HT1080 (cell line): ENCODE data around the gene DPY19L2. TPM values are rescaled to one million over a fixed set of nuclear protein-coding genes. Genes with fewer than 3 reads are reported as not detected.
A peak's percentile ranks its signal among the peaks of the same experiment; 100 is the strongest.
"Not testable (repeated sequence)": the region's sequence is repeated elsewhere in the genome, so short reads cannot be mapped to it uniquely, and the experiment has no call there.

ENCODE experiments used
- DNase-seq: peaks from one replicate; pipeline ENCODE4 v3.0.0-alpha.2; 2015; ENCODE audit warnings: low read depth
- polyA plus RNA-seq, 2 experiments: library from polyadenylated mRNA; depleted of rRNA; stranded (reverse); fragments of >200 nt; gene quantifications; 2 replicates each; pipeline ENCODE4 v1.2.3, GENCODE V29; 2015
- total RNA-seq: library from RNA; depleted of rRNA; stranded (reverse); fragments of >200 nt; shearing (Covaris generic); gene quantifications from 2 replicates; pipeline ENCODE4 v1.2.3, GENCODE V29; 2014; rRNA removed

Gene DPY19L2
- 1.7 and 2.4 TPM in 2 replicates for total RNA-seq
- 0.43 and 0.57 TPM in 2 replicates for polyA plus RNA-seq (2015; cell fraction: cytosol; rRNA removed)
- polyA plus RNA-seq (2015; cell fraction: nucleus; rRNA removed) = 3.2 and 4.0 TPM in 2 replicates

GRCh38 chr12:63668028-63668799 is at the start of gene DPY19L2:
Gene DPY19L2, minus strand, starts transcription at chr12:63668493. Its CDS starts 100 bp downstream, at chr12:63668393.
- peak; percentile 80 for DNase-seq

DNA sequence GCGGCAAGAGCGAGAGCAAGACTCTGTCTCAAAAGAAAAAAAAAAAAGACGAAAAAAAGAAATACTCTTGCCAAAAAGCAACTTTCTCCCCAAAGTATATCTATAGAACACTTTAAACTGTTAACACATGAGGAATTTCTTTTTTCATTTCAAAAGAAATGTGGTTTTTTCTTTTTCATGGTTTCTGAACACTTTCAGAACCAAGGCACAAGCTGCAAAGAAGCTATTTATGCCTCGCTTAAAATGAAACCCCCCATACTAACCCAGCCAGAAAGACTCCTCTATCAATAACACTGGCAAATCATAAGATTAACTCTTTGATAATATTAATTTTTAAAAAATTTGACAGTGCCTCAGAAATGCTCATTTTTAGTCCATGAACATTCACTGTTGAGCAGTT is 48.6 kb upstream of the DPY19L2 start:
- not testable (repeated sequence) for DNase-seq

DNA sequence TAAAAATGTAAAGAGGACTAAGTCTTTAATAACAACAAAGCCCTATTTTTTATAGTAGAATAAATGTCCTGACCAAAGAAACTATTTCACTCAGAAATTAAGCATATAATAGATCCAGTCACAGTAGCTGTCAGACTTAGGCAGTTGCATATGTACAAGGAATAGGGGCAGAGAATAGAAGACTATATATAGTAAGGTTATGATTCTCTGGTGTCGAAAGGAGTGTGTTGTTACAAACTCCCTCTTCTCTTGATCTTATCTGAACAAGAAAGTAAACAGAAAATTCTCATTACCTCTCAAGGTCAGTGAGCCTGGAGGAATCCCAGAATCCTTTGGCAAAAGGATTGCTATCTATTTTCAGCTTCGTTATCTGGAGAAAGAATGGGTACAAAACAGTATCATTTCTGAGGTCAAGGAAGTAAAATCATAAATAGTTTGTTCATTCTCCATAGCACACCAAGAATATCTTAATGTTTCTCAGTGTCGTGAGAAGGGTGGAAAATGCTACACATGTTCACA is 46.9 kb upstream of the DPY19L2 start:
- DNase-seq = not testable (repeated sequence)

GRCh38 chr12:63714409-63714808 is 46.1 kb upstream of the DPY19L2 start:
- DNase-seq = not testable (repeated sequence)

DNA sequence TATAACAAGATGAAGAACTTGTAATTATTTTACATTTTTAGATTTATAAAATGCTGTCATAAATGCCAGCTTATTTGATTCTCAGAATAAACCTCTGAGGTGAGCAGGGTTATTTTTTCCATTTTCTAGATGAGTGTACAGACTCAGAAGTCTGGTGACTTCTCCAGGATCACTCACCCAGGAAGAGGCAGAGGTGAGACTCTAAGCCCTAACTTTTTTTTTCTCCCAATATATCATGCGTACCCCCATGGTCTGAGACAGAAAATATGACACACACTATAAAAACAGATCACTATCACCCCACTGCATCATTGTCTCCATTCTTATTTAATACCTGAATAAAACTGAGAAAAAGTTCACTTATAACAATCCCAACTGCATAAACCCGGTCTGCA is 45.4 kb upstream of the DPY19L2 start:
- not testable (repeated sequence) for DNase-seq

- DNase-seq = not testable (repeated sequence)
Observed at GRCh38 chr12:63712979-63713680, 44.8 kb upstream of the DPY19L2 start.

DNA sequence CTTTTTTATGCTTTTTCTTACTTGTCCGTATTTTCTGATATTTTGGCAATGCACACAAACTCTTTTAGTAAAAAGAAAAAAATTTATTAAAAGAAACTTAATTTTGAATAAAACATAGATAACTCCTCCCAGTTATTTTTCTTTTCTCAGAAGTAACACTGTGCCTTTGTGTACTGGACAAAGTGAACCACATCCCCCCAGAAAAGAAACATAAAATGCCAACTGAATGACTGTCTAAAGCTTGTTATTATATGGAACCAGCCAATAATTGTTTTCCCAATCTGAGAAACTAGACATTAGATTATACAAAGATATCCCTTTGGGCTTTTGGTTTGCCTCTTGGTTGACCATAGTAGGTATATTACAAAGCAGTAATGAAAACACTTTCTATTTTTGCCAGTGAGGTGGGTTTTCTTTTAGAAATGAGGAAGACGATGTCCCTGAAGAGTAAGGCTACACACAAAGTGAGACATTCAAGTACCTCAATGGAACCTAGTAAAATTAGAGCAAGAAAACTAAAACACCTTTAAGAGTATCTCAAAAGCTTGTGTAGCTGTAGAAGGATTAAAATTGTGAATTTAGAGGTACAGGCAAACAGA is 44.2 kb upstream of the DPY19L2 start:
- DNase-seq = not testable (repeated sequence)

DNA sequence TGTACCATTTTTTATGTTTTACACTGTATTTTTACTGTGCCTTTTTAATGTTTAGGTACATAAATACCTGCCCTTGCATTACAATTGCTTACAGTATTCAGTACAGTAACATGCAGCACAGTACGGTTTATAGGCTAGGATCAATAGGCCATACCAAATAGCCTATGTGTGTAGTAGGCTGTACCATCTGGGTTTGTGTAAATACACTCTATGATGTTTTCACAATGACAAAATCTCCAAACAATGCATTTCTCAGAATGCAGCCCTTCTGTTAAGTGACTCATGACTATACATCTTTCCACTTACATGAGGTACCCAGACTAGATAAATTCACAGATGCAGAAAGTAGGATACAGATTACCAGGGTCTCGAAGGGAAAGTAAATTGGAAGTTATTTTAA is 43.0 kb upstream of the DPY19L2 start:
- DNase-seq = peak; percentile 13

GRCh38 chr12:63706336-63706735 is 38.0 kb upstream of the DPY19L2 start:
- DNase-seq = no peak

GRCh38 chr12:63699678-63700382 is 31.5 kb upstream of the DPY19L2 start:
- DNase-seq = not testable (repeated sequence)

- not testable (repeated sequence) for DNase-seq
Observed at GRCh38 chr12:63699011-63699410, 30.7 kb upstream of the DPY19L2 start.

DNA sequence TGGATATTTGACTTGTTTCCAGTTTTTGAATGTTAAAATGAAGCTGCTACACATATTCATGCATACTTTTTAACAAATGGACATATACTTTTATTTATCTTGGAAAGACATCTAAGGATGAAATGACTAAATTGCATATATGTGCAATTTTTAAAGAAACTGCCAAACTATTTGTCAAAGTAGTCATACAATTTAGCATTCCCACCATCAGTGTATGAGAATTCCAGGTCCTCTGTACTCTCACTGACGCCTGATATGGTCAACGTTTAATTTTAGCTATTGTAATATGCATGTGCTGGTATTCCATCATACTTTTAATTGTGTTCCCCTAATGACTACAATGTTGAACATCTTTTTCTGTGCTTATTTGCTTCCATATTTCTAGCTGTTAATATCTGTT is 22.5 kb upstream of the DPY19L2 start:
- not testable (repeated sequence) for DNase-seq

DNA sequence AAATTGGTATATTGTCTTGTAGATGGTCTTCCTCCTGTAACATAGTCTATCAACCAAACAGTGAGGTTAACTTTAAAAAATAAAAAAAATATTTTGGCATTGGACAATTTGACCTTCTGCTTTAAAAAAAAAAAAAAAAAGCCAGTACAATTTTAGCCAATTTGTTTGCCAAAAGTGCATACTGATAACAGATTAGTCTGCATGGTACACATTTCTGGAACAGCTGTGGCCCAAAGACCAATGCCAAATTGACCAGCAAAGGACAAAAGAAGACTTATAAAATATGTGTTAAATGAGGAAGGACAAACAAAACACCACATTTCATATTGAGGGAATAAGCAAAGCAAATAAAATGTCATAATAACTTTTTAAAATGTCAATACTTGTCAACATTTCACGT is 20.8 kb upstream of the DPY19L2 start:
- DNase-seq = not testable (repeated sequence)

- DNase-seq = not testable (repeated sequence)
Observed at GRCh38 chr12:63686623-63687022, 18.3 kb upstream of the DPY19L2 start.

GRCh38 chr12:63685789-63686188 is 17.5 kb upstream of the DPY19L2 start:
- not testable (repeated sequence) for DNase-seq

DNA sequence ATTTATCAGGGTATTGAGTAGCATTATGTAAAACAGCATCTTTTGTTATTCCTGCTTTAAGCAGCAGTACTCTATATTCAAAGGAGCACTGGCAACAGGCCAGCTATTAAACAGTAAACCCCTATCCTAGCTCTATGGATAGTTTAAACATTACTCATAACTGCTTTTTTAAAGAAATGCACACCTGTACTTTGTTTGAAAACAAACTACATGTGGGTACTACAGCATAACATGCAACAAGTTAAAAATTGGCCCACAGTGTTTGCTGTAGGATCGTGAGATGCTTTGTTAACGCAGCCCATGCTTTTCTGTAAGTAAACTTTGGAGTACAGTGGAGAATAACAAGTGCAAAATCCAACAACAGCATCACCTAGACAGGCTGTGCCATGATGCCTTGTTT is 14.3 kb upstream of the DPY19L2 start:
- not testable (repeated sequence) for DNase-seq

GRCh38 chr12:63680758-63681157 is 12.5 kb upstream of the DPY19L2 start:
- not testable (repeated sequence) for DNase-seq

GRCh38 chr12:63672550-63672949 is 4.3 kb upstream of the DPY19L2 start:
- DNase-seq = not testable (repeated sequence)

DNA sequence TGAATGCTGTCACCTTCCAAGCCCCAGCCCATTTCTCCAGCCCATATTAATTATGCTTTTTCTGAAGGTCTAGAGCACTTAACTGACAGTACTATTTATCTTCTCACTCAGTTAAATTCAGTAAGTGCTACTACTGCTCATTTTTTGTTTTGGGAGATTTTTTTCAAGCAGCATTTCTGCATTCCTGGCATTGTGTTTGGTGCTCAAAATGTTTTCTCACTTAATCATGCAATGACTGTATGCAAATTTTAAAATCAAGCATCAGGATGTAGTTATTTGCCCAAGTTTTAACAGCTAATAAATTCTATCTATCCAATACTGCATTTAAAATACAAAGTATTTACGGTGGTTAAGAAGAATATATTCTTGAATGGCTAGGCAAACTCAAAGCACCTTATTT is 1.6 kb upstream of the DPY19L2 start:
- DNase-seq = not testable (repeated sequence)

DNA sequence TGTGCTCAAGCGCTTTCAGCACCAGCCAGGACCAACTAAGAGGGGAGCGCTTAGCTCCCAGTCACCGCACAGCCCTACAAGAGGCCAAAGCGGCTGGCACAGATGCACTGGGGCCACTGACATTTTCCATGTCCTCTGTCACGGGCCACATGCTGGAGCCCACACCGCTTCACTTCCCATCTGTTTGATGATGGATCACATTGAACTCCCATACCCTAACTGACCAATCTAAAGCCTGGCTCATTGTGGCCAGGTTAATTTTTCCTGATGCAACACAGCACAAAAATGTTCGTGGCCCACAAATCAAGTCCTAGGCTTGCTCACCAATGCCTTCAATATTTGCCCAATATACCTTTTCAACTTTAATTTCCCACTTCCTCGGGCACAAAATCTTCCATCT is 1.1 kb upstream of the DPY19L2 start:
- not testable (repeated sequence) for DNase-seq

DNA sequence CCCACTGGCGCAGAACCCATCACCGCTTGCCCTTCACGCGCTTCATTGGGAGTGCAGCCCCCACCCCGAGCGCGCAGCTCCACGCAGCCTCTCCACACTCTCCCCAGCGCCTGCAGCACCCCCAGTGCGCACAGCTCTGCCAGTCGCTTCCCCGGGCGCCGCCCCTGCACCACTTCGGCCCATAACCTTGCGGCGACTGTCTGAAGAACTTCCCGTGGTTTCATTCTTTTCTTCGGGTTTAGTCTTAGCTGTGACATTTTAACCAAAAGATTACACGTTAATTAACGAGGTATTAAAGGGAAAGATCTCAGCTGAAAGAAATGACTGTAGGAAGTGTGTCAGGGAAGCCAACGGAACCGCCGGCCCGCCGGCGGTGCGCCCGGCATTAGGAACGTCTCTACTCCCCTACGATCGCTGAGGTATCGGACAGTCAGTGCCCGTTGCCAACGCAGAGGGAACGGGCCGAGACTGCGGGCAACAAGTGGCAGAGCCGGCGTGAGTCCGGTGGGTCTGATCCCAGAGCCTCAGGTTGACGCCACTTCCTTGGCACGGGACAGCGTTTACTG is 590 bp upstream of the DPY19L2 start:
- peak; percentile 9 for DNase-seq
